ENCODE results near the gene OAT. TPM values are rescaled to one million over a fixed set of nuclear protein-coding genes. Genes with fewer than 3 reads are reported as not detected.

OAT gene
- total and polyA plus RNA-seq, 10 of the 15 experiments (the other 5 are each of a cell fraction or from before 2014, with no cell fraction given), result 1.2 to 9.8 (median 1.6) TPM

GRCh38 chr10:124384172-124384571 lies 34.6 kb downstream of the OAT start:
- H3K4me3 ChIP-seq, result no peak overlapping the region
- ChIA-PET CTCF (interaction anchor here (1.3 to 1.7 kb wide), 3 partner anchors 13 to 390 kb away, joined by 4 to 6 read pairs (median 4); no protein-coding TSS in a partner anchor), POLR2A (no interaction called here), RAD21 (ENCODE audit: unreplicated experiment) (interaction anchor here (1.4 to 3.3 kb wide), 2 partner anchors 356 to 389 kb away, joined by 5 to 13 read pairs; no protein-coding TSS in a partner anchor), SMC1A (ENCODE audit: uncharacterized antibody, unreplicated experiment) (interaction anchor here (1.1 to 2.1 kb wide), 5 partner anchors 10 to 390 kb away, joined by 3 to 6 read pairs (median 5); no protein-coding TSS in a partner anchor)
- ATAC-seq, result no peak
- in situ Hi-C loops (cut with MboI) (loop anchor here (10.0 kb wide), 1 partner anchor 799 kb away; no protein-coding TSS in a partner anchor), intact Hi-C loops (cut with micrococcal nuclease; ENCODE audit: unreplicated experiment) (loop anchor here (10.0 kb wide), 1 partner anchor 129 kb away; no protein-coding TSS in a partner anchor)
- FAIRE-seq, result no peak
- H3K9ac ChIP-seq (ENCODE audit: control insufficient read depth, insufficient read depth, low read length), result no peak overlapping the region
- H3K79me2 ChIP-seq (ENCODE audit: control insufficient read depth, insufficient read depth, low read length), result no peaks in the 10 kb centered on the region
- no peak overlapping the region for H3K4me2 ChIP-seq (ENCODE audit: control insufficient read depth, insufficient read depth)
- H3K4me1 ChIP-seq (ENCODE audit: control insufficient read depth, insufficient read depth, low read length), result no peaks in the 10 kb centered on the region
- TF ChIP-seq CTCF (IDR thresholded peaks at IDR 0.05 in 2 of 3, conservative IDR thresholded peaks at IDR 0.05 in 1 of 3; ENCODE audit: control insufficient read depth in 2 of 3, extremely low read depth in 1 of 3, insufficient read depth in 1 of 3, low read depth in 3 of 3, low read length in 3 of 3) (peak in 1 of 3 experiments; percentile 12; a peak in 1 of 6 replicates), ZBTB40 (IDR thresholded peaks at IDR 0.05; ENCODE audit: borderline replicate concordance) (no peak), KDM1A (IDR thresholded peaks at IDR 0.05; ENCODE audit: borderline replicate concordance) (no peak), SP1 (IDR thresholded peaks at IDR 0.05; ENCODE audit: low read depth, low read length) (no peak), RAD21 (IDR thresholded peaks at IDR 0.05; ENCODE audit: insufficient read depth, low read depth, low read length) (peak; percentile 17; the same call in 1 of the 2 replicates), RB1 (IDR thresholded peaks at IDR 0.05; ENCODE audit: borderline replicate concordance) (no peak)
- H3K36me3 ChIP-seq (ENCODE audit: control insufficient read depth in 2 of 2, insufficient read depth in 2 of 2, low read length in 1 of 2), result no peaks in the 10 kb centered on the region
- DNase-seq (ENCODE audit: low read depth, low spot score), result no peak
- BruUV-seq (replicated peaks), result no TSS peak
- no peak overlapping the region for H2AFZ ChIP-seq (ENCODE audit: control insufficient read depth, low read depth, low read length)
- no peaks in the 10 kb centered on the region for H4K20me1 ChIP-seq (ENCODE audit: control insufficient read depth, insufficient read depth)
- H3K27me3 ChIP-seq (replicated peaks in 1 of 2; ENCODE audit: control insufficient read depth in 2 of 2, insufficient read depth in 2 of 2, low read length in 1 of 2), result peaks cover 7 to 10% of the 10 kb centered on the region in 2 experiments
- H3K9me3 ChIP-seq (replicated peaks; ENCODE audit: control insufficient read depth, insufficient read depth, low read length), result no peaks in the 10 kb centered on the region
- H3K27ac ChIP-seq (ENCODE audit: control insufficient read depth, insufficient read depth), result no peak overlapping the region
- 76% methylated on average over 4 of the region's 4 CpGs for WGBS (ENCODE audit: insufficient coverage, insufficient replicate concordance, low lambda C conversion rate, missing lambda C conversion rate)

Data from GM12878 (cell line).